Amniotic epithelial cell (primary cell): ENCODE results near the gene RASIP1.
"Not testable (repeated sequence)": the region's sequence is repeated elsewhere in the genome, so short reads cannot be mapped to it uniquely, and the experiment has no call there.

Experiments
- DNase-seq: peaks from one replicate; pipeline ENCODE4 v3.0.0-alpha.2; 2010; ENCODE audit warnings: low read depth

The RASIP1 gene, protein sequence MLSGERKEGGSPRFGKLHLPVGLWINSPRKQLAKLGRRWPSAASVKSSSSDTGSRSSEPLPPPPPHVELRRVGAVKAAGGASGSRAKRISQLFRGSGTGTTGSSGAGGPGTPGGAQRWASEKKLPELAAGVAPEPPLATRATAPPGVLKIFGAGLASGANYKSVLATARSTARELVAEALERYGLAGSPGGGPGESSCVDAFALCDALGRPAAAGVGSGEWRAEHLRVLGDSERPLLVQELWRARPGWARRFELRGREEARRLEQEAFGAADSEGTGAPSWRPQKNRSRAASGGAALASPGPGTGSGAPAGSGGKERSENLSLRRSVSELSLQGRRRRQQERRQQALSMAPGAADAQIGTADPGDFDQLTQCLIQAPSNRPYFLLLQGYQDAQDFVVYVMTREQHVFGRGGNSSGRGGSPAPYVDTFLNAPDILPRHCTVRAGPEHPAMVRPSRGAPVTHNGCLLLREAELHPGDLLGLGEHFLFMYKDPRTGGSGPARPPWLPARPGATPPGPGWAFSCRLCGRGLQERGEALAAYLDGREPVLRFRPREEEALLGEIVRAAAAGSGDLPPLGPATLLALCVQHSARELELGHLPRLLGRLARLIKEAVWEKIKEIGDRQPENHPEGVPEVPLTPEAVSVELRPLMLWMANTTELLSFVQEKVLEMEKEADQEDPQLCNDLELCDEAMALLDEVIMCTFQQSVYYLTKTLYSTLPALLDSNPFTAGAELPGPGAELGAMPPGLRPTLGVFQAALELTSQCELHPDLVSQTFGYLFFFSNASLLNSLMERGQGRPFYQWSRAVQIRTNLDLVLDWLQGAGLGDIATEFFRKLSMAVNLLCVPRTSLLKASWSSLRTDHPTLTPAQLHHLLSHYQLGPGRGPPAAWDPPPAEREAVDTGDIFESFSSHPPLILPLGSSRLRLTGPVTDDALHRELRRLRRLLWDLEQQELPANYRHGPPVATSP

DNA sequence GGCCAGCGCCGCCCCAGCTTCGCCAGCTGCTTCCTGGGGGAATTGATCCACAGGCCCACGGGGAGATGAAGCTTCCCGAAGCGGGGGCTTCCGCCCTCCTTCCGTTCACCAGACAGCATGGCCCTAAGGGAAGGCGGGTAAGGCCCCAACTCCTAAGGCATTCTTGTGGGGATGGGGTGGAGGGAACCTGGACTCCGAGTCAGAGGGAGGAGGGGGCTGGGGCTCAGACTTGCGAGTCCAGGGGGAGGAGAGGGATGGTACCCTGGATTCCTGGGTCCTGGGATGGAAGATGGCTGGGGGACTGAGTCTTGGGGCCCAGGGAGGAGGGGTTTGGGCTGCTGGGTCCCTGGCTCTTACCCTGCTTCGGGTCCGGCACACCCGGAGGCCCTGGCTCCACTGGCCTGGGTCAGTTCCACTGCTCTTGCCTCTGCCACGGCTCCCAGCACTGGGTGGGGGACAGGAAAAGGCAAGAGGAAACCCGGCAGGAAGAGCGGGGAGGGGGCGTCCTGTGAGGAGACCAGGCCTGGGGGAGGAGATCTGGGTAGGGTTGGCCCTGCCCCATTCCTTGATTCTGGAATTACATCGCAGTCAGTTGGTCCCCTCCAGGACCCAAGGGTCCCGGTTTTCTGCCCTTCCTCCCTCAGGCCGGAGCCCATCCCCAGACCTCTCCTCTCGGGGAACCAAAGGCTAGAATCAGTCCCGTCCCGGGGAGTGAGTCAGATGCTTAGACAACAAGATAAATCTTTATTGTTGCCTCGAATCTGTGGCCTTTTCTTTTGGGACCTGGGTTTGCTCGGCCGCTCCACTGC, at the start of gene RASIP1:
Gene RASIP1, minus strand, starts transcription at position 447 of the 809 bp plus-strand sequence. Its CDS starts 328 bp downstream, at position 119.
- no peak for DNase-seq

DNA sequence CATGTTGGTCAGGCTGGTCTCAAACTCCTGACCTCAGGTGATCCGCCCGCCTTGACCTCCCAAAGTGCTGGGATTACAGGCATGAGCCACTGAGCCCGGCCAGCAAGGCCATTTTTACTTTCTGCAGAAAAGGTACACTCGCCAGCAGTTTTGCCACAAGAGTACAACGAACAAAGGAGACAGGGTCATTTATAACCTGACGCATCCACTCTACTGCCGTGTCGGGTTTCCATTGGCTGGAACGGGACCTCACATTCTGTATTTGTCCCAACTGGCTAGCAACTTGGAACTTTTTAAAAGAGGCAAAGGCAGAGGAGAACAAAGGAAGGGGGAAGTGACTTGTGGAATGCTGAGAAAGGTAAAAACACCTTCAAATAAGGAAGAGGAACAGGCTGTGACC, 46.9 kb upstream of the RASIP1 start:
- not testable (repeated sequence) for DNase-seq

DNA sequence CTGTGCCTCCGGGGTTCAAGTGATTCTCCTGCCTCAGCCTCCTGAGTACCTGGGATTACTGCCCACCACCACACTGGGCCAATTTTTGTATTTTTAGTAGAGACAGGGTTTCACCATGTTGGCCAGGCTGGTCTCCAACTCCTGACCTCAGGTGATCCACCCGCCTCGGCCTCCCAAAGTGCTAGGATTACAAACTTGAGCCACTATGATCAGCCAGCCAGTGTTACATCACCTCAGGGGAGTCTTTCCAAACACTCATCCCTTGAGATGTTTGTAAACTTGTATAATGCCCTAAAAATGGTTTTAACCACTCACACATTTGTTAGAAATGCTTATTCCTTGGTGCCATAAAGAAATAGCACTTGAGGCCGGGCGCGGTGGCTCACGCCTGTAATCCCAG, 46.0 kb upstream of the RASIP1 start:
- not testable (repeated sequence) for DNase-seq

DNA sequence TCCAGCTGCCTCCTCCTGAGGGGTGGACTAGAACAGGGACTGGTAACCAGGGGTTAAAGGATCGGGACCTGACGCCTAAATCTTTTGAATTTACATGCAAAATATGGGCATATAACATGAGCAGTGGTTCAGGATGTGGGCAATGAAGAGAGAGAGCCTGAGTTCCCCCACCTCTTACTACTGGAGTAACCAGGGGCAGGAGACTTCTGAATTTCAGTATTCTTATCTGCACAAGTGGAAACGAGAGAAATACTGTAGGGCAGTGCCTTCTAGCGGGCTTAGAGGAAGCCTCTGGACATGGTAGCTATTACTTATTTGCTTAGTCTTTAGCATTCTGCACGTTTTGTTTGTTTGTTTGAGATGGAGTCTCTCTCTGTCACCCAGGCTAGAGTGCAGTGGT, 44.1 kb upstream of the RASIP1 start:
- DNase-seq: peak; percentile 44

DNA sequence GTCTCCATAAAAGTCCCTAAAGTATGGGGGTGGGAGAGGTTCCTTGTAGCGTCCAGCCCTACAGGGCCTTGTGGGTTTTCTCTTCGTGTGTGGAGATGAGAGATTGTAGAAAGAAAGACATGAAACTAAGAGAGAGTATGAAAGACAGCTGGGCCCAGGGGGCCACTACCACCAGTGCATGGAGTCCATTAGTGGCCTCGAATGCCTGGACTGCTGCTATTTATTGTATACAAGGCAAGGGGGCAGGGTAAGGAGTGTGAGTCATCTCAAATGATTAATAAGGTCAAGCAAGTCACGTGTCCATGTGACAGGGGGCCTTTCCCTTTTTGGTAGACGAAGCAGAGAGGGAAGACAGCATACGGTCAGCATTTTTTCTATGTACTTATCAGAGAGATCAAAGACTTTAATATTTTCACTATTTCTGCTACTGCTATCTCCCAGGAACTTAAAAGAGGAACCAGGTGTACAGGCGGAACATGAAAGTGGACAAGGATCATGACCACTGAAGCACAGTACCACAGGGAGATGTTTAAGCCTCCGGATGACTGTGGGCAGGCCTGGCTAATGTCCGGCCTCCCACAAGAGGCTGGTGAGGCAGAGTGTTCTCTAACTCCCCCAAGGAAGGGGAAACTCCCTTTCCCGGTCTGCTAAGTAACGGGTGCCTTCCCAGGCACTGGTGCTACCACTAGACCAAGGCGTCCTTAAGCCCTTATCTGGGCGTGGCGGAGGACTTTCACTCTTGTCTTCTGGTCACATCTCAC, 40.4 kb upstream of the RASIP1 start:
- peak; percentile 96 for DNase-seq

DNA sequence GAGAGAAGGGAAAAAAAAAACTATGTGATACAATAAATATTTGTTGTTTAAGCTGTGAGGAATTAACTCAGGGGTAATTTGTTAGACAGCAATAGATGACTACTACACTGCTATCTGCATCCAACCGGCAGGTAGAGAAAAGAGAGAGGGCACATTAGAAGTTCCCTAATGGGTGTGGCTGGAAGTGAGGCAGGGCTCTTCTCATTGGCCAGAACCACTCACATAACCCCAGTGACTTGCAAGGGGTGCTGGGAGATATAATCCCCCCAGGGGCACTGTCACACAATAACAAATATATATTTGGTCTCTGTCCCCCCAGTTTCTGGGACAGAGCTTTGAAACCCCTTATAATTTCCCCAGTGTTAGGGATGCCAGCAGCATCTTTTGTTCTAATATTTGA, 39.2 kb upstream of the RASIP1 start:
- no peak for DNase-seq

DNA sequence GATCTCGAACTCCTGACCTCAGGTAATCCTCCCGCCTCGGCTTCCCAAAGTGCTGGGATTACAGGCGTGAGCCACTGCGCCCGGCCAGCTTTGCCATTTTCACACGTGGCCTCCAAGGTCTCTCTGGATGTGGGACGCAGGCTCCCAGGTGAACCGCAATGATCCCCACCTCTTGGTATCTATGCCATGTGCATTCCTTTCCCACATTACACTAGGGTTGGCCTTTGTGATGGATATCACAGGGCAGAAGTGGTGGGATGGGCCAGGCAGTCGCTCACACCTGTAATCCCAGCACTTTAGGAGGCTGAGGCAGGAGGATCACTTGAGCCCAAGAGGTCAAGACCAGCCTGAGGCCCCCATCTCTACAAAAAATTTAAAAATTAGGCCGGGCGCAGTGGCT, 37.3 kb upstream of the RASIP1 start:
- no peak for DNase-seq

DNA sequence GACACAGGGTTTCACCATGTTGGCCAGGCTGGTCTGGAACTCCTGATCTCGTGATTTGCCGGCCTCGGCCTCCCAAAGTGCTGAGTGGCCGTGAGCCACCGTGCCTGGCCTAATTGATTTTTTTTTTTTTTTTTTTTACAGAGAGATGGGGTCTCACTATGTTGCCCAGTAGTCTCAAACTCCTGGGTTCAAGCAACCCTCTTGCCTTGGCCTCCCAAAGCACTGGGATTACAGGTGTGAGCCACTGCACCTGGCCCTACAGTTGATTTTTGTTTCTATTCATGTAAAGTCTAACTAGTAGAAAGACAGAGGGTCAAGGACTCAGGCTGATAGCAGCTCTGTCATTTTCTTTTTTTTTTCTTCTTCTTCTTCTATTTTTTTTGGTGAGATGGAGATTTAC, 36.7 kb upstream of the RASIP1 start:
- no peak for DNase-seq

DNA sequence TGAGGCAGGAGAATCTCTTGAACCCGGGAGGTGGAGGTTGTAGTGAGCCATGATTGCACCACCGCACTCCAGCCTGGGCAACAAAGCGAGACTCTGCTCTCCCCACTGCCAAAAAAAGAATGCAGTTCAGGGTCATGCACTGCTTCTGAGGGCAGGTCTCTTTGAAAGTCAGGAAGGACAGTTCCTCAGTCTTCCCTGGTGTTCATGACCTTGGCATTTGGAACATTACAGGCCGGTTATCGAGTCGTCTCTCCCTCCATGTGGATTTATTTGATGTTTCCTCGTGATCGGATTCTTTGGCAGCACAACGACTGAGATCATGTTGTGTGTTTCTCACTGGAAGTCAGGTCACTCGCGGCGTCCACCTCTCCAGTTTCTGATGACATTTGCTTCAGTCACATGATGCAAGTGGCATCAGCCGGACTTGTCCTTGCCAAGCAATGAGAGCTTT, 32.1 kb upstream of the RASIP1 start:
- no peak for DNase-seq

DNA sequence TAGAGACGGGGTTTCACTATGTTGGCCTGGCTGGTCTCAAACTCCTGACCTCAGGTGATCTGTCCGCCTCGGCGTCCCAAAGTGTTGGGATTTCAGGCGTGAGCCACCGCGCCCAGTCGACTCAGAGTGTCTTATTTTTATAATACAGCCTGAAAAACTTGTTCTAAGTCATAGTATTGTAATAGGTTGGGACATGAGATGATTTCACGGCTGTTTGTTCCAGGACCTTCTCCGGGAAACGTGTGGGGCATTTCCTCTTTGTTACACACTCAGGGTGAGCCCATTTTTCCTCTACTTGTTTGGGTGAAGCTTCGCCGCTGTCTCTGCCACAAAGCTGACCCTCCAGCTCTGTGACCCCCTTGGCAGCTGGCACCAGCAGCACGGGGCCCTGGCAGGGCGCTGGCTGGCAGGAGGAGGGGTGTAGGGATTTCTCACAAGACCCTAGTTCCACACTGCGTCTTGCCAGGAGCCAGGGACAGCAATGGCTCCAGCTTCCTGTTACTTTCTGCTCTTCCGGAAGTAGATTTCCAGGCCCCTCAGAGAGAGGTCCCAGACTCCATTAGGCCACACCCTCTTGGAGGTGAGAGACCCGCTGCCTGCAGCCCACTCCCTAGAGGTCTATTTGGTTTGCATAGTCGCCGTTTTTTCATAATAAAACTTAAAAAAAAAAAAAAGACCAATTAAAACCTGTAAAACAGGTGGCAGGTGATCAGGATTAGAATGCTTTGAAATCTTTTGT, 30.5 kb upstream of the RASIP1 start:
- no peak for DNase-seq

DNA sequence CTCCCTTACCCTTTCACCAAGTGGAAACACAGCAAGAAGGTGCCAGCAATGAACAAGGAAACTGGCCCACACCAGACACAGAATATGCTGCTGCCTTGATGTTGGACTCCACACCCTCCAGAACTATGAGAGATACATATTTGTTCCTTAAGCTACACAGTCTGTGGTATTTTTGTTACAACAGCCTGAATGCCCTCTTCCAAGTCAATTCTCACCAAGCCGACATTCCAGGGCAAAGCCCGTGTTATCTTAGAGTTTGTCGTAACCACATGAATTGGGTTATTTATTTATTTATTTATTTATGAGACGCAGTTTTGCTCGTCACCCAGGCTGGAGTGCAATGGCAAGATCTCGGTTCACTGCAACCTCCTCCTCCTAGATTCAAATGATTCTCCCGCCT, 29.9 kb upstream of the RASIP1 start:
- DNase-seq: peak; percentile 94

DNA sequence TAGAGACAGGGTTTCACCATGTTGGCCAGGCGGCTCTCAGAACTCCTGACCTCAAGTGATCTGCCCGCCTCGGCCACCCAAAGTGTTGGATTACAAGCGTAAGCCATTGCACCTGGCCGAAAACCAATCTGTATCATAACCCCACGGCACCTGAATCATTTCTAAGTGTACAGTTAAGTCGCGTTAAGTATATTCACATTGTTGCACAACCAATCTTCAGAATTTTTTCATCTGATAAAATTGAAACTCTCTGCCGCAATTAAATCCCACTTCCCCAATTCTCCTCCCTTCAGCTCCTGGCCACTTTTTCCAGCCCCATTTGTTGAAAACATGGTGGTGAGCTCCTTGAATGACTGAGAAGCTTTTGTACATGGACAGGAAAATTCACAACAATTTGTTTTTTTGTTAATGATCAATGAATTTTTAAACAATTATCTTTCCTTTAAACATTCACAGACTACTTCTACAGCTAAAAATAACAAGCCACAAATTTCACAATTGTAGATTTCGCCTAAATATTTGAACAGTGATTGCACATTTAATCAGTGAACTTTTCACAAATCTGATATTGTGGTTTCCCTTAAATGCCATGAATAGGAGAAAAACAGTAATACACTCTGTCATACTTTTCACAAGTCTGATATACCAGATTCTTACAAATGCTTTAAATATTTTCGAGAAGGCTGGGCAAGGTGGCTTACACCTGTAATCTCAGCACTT, 28.7 kb upstream of the RASIP1 start:
- peak; percentile 83 for DNase-seq

DNA sequence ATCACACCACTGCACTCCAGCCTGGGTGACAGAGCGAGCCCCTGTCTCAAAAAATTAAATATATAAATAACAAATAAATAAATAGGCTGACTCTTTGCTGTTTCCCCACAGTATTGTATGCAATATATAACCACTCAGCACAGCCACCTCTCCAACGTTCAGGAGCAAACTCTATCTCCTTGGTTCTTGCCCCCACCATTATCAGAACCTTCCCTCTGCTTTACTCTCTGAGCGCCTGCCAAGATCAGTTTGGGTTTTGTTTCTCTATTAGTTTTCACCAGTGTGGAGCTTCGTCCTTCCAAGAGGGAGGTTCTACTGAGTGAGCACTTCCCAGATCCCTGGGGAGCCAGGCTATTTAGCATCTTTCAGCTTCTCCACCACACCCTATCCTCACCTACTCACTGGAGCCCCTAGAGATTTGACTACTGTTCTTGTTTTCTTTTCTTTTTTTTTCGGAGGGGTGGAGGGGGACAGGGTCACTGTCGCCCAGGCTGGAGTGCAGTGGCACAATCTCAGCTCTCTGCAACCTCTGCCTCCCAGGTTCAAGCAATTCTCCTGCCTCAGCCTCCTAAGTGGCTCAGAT, 27.9 kb upstream of the RASIP1 start:
- DNase-seq: not testable (repeated sequence)

DNA sequence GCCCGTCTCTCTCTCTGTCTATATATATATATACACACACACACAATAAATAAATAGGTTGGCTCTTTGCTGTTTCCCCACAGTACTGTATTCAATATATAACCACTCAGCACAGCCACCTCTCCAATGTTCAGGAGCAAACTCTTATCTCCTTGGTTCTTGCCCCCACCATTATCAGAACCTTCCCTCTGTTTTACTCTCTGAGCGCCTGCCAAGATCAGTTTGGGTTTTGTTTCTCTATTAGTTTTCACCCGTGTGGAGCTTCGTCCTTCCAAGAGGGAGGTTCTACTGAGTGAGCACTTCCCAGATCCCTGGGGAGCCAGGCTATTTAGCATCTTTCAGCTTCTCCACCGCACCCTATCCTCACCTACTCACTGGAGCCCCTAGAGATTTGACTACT, 25.4 kb upstream of the RASIP1 start:
- not testable (repeated sequence) for DNase-seq

DNA sequence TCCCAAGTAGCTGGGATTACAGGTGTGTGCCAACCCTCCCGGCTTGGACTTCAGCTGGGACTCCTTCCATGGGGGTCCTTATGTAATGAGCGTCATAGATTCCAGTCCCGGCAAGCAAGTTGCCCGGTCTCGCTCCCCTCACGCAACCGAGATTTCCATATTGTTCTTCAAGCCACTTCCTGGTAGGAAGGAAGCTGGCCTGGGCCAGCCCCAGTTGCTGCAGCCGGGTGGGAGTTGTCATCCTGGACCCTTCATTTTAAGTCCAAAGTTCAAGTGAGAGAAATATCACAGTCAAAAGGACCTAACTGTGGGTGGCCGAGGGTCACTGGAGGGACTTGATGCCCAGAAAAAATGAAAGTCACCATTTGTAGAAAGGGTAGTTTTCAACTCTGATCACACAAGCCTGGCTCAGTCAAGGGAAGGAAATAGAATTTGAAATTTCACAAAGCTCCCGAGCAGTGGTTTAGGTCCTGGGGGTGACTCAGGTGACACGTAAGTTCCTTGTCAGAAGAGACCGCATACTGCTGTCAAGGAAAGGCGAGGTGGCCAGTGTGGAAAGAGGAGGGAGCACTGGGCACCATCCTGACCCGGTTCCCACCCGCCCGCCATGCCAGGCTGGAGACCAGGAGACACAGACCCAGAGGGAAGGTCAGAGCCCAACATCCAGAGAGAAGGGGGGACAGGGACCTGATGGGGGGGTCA, 20.2 kb upstream of the RASIP1 start:
- DNase-seq: no peak

DNA sequence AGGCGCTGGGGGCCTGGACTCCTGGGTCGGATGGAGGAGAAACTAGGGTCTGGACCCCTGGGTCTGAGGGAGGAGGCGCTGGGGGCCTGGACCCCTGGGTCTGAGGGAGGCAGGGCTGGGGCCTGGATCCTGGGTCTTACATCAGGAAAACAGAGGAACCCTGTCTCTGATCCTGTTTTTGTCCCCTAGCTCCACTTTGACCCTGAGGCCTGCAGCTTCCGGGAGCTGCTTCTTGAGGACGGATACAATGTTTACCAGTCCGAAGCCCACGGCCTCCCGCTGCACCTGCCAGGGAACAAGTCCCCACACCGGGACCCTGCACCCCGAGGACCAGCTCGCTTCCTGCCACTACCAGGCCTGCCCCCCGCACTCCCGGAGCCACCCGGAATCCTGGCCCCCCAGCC, 17.3 kb upstream of the RASIP1 start:
- no peak for DNase-seq

DNA sequence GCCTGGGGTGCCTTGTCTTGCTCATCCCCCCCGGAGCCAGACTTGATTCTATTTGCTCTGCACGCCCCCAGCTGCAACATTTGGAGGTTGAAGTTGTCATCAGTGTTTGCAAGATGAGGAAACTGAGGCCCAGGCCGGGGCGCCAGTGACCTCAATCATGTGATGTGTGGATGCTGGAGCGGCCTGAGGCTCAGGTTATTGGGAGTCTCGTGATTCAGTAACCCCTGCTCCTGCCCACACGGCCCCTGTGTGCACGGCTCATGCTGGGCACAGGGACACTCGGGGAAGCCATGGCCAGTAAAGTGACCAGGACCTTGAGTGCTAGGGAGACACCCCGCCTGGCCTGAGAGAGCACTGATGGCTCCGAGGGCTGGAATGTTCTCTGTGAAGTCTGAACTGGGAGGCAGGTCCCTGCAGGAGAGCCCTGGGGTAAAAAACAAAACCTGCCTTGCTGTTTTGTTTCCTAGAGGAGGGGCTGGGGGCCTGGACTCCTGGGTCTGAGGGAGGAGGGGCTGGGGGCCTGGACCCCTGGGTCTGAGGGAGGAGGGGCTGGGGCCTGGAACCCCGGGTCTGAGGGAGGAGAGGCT, 16.8 kb upstream of the RASIP1 start:
- DNase-seq: no peak

DNA sequence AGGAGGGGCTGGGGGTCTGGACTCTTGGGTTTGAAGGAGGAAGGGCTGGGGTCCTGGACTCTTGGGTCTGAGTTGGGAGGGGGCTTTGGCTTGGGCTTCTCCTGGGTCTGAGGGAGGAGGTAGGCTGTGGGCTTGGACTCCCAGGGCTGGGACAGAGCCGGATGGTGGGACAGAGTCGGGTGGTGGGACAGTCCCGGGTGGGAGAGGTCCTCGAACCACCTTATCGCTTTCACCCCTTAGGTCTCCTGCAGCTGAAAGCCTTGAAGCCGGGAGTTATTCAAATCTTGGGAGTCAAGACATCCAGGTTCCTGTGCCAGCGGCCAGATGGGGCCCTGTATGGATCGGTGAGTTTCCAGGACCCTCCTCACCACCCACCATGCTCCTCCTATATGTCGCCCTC, 16.3 kb upstream of the RASIP1 start:
- no peak for DNase-seq
